GM12872 (cell line): ENCODE results near the gene THAP12.

Source experiments
- CTCF ChIP-seq: IDR thresholded peaks from 3 replicates; pipeline ENCODE4 v1.5.1; 2011; ENCODE audit warnings: low read depth, mild to moderate bottlenecking, low read length, moderate library complexity; ENCODE audit not compliant: insufficient read depth

THAP12 gene

GRCh38 chr11:76335842-76336241, 45.1 kb downstream of the THAP12 start:
- no peak for TF ChIP-seq CTCF

DNA sequence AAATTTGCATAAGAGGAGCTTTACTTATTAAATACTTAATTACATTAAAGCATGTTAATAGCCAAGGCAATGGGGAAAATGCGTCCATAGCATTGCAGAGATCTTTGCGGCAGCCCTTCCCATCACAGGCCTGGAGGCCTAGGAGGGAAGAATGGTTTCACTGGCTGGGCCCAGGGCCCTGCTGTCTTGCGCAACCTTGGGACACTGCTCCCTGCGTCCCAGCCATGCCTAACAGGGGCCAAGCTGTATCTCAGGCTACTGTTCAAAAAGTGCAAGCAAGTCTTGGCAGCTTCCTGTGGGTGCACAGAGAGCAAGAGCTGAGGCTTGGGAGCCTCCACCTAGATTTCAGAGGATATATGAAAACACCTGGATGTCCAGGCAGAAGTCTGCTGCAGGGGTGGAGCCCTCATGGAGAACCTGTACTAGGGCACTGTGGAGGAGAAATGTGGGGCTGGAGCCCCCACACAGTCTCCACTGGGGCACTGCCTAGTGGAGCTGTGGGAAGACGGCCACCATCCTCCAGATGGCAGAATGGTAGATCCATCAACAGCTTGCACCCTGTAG, 46.0 kb downstream of the THAP12 start:
- TF ChIP-seq CTCF: no peak

- no peak for TF ChIP-seq CTCF
Measured at GRCh38 chr11:76330651-76331050, 50.3 kb downstream of the THAP12 start.

- TF ChIP-seq CTCF: no peak
Measured at GRCh38 chr11:76329983-76330382, 50.9 kb downstream of the THAP12 start.

DNA sequence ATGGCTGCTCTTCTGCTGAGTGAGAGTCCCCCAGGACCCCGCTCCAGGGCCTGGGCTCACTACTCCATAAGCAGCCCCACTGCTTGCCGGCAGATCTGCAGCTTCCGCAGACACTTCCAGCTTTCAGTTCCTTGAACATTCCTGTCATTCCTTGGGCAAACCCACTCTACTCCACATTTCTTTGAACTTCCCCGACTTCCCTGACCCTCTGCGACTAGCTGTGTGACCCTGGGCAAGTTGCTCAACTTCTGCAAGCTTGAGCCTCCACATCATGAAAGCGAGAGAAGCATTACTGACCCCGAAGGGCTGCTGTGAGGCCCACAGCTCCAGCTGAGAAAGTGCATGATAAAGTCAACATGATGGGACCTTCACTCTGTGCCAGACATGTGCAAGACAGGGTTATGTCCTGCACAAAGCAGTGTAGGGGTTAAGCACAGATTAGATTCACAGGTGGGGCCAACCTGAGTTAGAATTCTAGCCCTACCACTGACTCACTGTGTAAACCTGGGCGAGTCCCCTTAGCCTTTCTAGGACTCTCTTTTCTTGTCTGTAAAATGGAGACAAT, 51.8 kb downstream of the THAP12 start:
- TF ChIP-seq CTCF: no peak

DNA sequence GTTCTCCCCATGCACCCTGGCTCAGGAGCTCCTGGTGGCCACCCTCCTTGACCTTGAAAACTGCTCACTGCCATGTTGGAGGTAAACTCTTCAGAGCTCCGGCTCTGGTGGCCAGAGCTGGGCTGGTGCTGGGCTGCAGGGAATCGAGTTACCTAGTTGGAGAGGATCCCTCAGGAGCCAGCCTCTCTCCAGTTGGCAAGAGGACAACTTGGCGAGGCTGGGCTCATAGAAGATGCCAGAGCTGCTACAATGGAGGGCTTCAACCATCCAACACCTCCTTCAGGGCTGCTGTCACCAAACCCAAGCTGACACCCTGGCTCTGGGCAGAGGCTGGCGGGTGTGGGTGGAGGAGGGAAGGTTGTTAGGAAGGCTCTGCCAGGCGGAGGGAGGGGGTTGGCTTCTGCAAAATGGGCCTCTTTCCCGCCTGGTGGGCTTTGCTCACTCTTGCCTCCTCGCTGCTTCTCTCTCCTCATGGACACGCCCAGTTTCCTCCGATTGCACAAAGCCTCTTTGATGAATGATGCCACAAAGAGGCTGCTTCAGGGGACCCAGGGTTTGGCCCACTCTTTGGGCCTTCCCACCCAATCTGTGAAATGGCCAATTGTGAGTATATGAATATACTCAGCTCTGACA, 53.1 kb downstream of the THAP12 start:
- no peak for TF ChIP-seq CTCF

- no peak for TF ChIP-seq CTCF
Measured at GRCh38 chr11:76327202-76327601, 53.7 kb downstream of the THAP12 start.
